H1 (cell line): ENCODE data around the gene DDX42. TPM values are rescaled to one million over a fixed set of nuclear protein-coding genes. Genes with fewer than 3 reads are reported as not detected.

Experiments used
- CTCF ChIA-PET: fragments of 300-600 bp; sonication (Branson Sonifier 250); formaldehyde crosslinking; loops from one replicate; lab custom pipeline; 2021; ENCODE audit not compliant: partially characterized antibody; lab: Charles Lee
- POLR2A ChIA-PET: fragments of 300-600 bp; sonication (Branson Sonifier 250); formaldehyde crosslinking; loops from one replicate; lab custom pipeline; 2021; ENCODE audit warnings: inconsistent platforms; ENCODE audit not compliant: partially characterized antibody; lab: Charles Lee
- DNase-seq, 2 experiments: peaks; one replicate each; pipeline versions ENCODE4 v3.0.0 to v3.0.0-alpha.2; 2010 to 2022; ENCODE audit warnings: low spot score in 2 of 2, low read depth in 1 of 2, mixed read lengths in 1 of 2
- FAIRE-seq: peaks from 2 replicates; lab custom pipeline; 2011; peaks lifted over from hg19 to GRCh38; lab: Jason Lieb, UNC
- H2AFZ ChIP-seq: 2 replicates; pipeline ENCODE4 v1.8.1; 2012; ENCODE audit warnings: low read length, inconsistent platforms
- H2AK5ac ChIP-seq: 2 replicates; pipeline ENCODE4 v1.6.1; 2013; ENCODE audit warnings: low read depth, low read length
- H2BK120ac ChIP-seq: replicated peaks from 2 replicates; pipeline ENCODE3; 2013; ENCODE audit warnings: low read depth, low read length, inconsistent platforms
- H2BK12ac ChIP-seq: 2 replicates; pipeline ENCODE4 v1.6.1; 2013; ENCODE audit warnings: low read depth, low read length
- H2BK15ac ChIP-seq: 2 replicates; pipeline ENCODE4 v1.6.1; 2013; ENCODE audit warnings: low read length
- H2BK20ac ChIP-seq: 2 replicates; pipeline ENCODE4 v1.6.1; 2013; ENCODE audit warnings: low read length
- H2BK5ac ChIP-seq: 2 replicates; pipeline ENCODE4 v1.6.1; 2013; ENCODE audit warnings: low read depth, low read length
- H3K14ac ChIP-seq: 2 replicates; pipeline ENCODE4 v1.6.1; 2013; ENCODE audit warnings: inconsistent platforms; ENCODE audit not compliant: insufficient read length
- H3K18ac ChIP-seq: 2 replicates; pipeline ENCODE4 v1.6.1; 2013; ENCODE audit warnings: low read length; ENCODE audit errors: extremely low read depth
- H3K23ac ChIP-seq: 2 replicates; pipeline ENCODE4 v1.6.1; 2013; ENCODE audit warnings: inconsistent platforms; ENCODE audit not compliant: insufficient read length
- H3K23me2 ChIP-seq: 2 replicates; pipeline ENCODE4 v1.6.1; 2013; ENCODE audit warnings: low read depth, low read length
- H3K27ac ChIP-seq: 2 replicates; pipeline ENCODE4 v1.6.1; 2011; ENCODE audit warnings: low read depth, low read length, inconsistent platforms
- H3K27me3 ChIP-seq, 4 experiments: replicated peaks in 1 of 4; 1 replicate in 1 of 4; 2 replicates in 3 of 4; pipeline versions ENCODE4 v1.6.1 to v1.8.1; 2011 to 2013; ENCODE audit warnings: low read length in 3 of 4, mild to moderate bottlenecking in 3 of 4, inconsistent platforms in 2 of 4, mixed read lengths in 2 of 4, moderate library complexity in 1 of 4; ENCODE audit not compliant: control insufficient read depth in 3 of 4, insufficient read depth in 3 of 4; ENCODE audit errors: extremely low read depth in 1 of 4
- H3K36me3 ChIP-seq, 4 experiments: 2 replicates each; pipeline versions ENCODE4 v1.6.1 to v1.8.1; 2011 to 2013; ENCODE audit warnings: mild to moderate bottlenecking in 4 of 4, low read length in 3 of 4, moderate library complexity in 2 of 4, control low read depth in 1 of 4, inconsistent platforms in 1 of 4; ENCODE audit not compliant: insufficient read depth in 4 of 4, control insufficient read depth in 2 of 4
- H3K4ac ChIP-seq: replicated peaks from 2 replicates; pipeline ENCODE3; 2013; ENCODE audit warnings: low read length, low read depth, mixed read lengths, inconsistent platforms; ENCODE audit not compliant: insufficient read length
- H3K4me1 ChIP-seq, 4 experiments: replicated peaks in 1 of 4; 1 replicate in 1 of 4; 2 replicates in 3 of 4; pipeline versions ENCODE4 v1.6.1 to v1.8.1; 2011 to 2013; ENCODE audit warnings: low read length in 3 of 4, inconsistent platforms in 2 of 4, mixed read lengths in 1 of 4; ENCODE audit not compliant: insufficient read depth in 4 of 4, control insufficient read depth in 3 of 4
- H3K4me2 ChIP-seq, 2 experiments: 2 replicates each; pipeline versions ENCODE4 v1.6.1 to v1.8.1; 2011 to 2013; ENCODE audit warnings: low read depth in 2 of 2, low read length in 2 of 2, control low read depth in 1 of 2, inconsistent platforms in 1 of 2, mild to moderate bottlenecking in 1 of 2; ENCODE audit not compliant: insufficient read depth in 1 of 2
- H3K4me3 ChIP-seq, 4 experiments: fragments of 200-600, 300-600 bp in 1 of 4; sonication (generic), shearing (Covaris generic), sonication (Bioruptor Twin) in 1 of 4; 2 replicates each; pipeline versions ENCODE4 v1.5.1 to v1.8.1; 2011 to 2016; ENCODE audit warnings: low read length in 4 of 4, low read depth in 3 of 4, control low read depth in 2 of 4, inconsistent platforms in 2 of 4, mild to moderate bottlenecking in 2 of 4, mixed read lengths in 1 of 4, moderate library complexity in 1 of 4; ENCODE audit not compliant: insufficient read depth in 2 of 4; ENCODE audit errors: extremely low read depth in 1 of 4
- H3K56ac ChIP-seq: replicated peaks from 2 replicates; pipeline ENCODE3; 2013; ENCODE audit warnings: low read depth, mild to moderate bottlenecking, mixed read lengths, low read length, inconsistent platforms; ENCODE audit not compliant: insufficient read length
- H3K79me1 ChIP-seq: 2 replicates; pipeline ENCODE4 v1.6.1; 2013; ENCODE audit warnings: low read depth, low read length, control low read depth
- H3K79me2 ChIP-seq, 2 experiments: 2 replicates each; pipeline versions ENCODE4 v1.6.1 to v1.8.1; 2012 to 2013; ENCODE audit warnings: low read length in 2 of 2, mild to moderate bottlenecking in 2 of 2, inconsistent platforms in 1 of 2; ENCODE audit not compliant: insufficient read depth in 2 of 2, control insufficient read depth in 1 of 2
- H3K9ac ChIP-seq, 4 experiments: replicated peaks in 1 of 4; 1 replicate in 1 of 4; 2 replicates in 3 of 4; pipeline versions ENCODE4 v1.6.1 to v1.8.1; 2011 to 2013; ENCODE audit warnings: low read depth in 3 of 4, low read length in 3 of 4, control low read depth in 2 of 4, mild to moderate bottlenecking in 2 of 4, moderate library complexity in 2 of 4, inconsistent platforms in 1 of 4; ENCODE audit errors: extremely low read depth in 1 of 4
- H3K9me3 ChIP-seq, 2 experiments: 2 replicates each; pipeline versions ENCODE4 v1.6.1 to v1.8.1; 2012 to 2013; ENCODE audit warnings: mild to moderate bottlenecking in 2 of 2, moderate library complexity in 2 of 2, control low read depth in 1 of 2, inconsistent platforms in 1 of 2, low read depth in 1 of 2, low read length in 1 of 2, mixed read lengths in 1 of 2; ENCODE audit not compliant: insufficient read depth in 2 of 2
- H4K20me1 ChIP-seq, 2 experiments: replicated peaks in 1 of 2; 2 replicates each; pipeline versions ENCODE3 to v1.8.1; 2011 to 2013; ENCODE audit warnings: inconsistent platforms in 2 of 2, low read length in 2 of 2, mild to moderate bottlenecking in 1 of 2; ENCODE audit not compliant: insufficient read depth in 2 of 2, control insufficient read depth in 1 of 2
- H4K5ac ChIP-seq: 2 replicates; pipeline ENCODE4 v1.6.1; 2013; ENCODE audit warnings: low read length, low read depth, mixed read lengths, inconsistent platforms; ENCODE audit not compliant: insufficient read length
- H4K8ac ChIP-seq: 2 replicates; pipeline ENCODE4 v1.8.0; 2013; ENCODE audit warnings: mild to moderate bottlenecking, moderate library complexity, low read length, inconsistent platforms; ENCODE audit not compliant: insufficient read depth; ENCODE audit errors: extremely low read depth
- H4K91ac ChIP-seq: replicated peaks from 2 replicates; pipeline ENCODE3; 2013; ENCODE audit warnings: low read length, mixed read lengths, inconsistent platforms; ENCODE audit not compliant: insufficient read length
- CHD2 ChIP-seq: IDR thresholded peaks from 2 replicates; pipeline ENCODE4 v1.6.1; 2012; ENCODE audit warnings: low read length, improper control_type of control experiment
- HDAC6 ChIP-seq: IDR thresholded peaks from one replicate; pipeline ENCODE4 v1.7.1; 2012; ENCODE audit warnings: low read depth, mild to moderate bottlenecking, inconsistent platforms, low read length, moderate library complexity
- SP1 ChIP-seq: IDR thresholded peaks from 2 replicates; pipeline ENCODE4 v1.6.1; 2011; ENCODE audit warnings: low read depth, low read length
- SRF ChIP-seq: IDR thresholded peaks from 2 replicates; pipeline ENCODE4 v1.6.1; 2011; ENCODE audit warnings: mild to moderate bottlenecking, low read depth, low read length, moderate library complexity
- TCF12 ChIP-seq: IDR thresholded peaks from 2 replicates; pipeline ENCODE4 v1.6.1; 2011; ENCODE audit warnings: low read depth, mild to moderate bottlenecking, low read length
- USF2 ChIP-seq: IDR thresholded peaks from 2 replicates; pipeline ENCODE4 v1.6.1; 2011; ENCODE audit warnings: low read length, improper control_type of control experiment
- WGBS, 2 experiments: shearing (Covaris generic) in 1 of 2; methylation state at CpG; one replicate each; pipeline versions ENCODE4 v1.1.6 to v1.1.7; 2013 to 2015; ENCODE audit warnings: low lambda C conversion rate in 2 of 2, mixed read lengths in 2 of 2, inconsistent platforms in 1 of 2, low coverage in 1 of 2, missing lambda C conversion rate in 1 of 2; ENCODE audit not compliant: insufficient replicate concordance in 2 of 2, insufficient coverage in 1 of 2, insufficient read length in 1 of 2; ENCODE audit errors: extremely low coverage in 1 of 2, missing lambda C conversion rate in 1 of 2; 5-methylcytosine and 5-hydroxymethylcytosine counted together
- polyA plus RNA-seq, 7 experiments: library from polyadenylated mRNA; depleted of rRNA in 3 of 7; stranded (reverse) in 5 of 7; unstranded in 2 of 7; fragments of >200 nt in 5 of 7; fragments of 200-250 nt in 2 of 7; gene quantifications; 1 replicate in 5 of 7; 2 replicates in 1 of 7; 4 replicates in 1 of 7; pipeline versions ENCODE4 v1.2.1 to v1.2.3, GENCODE V29; 2011 to 2013; ENCODE audit warnings: missing spikeins in 2 of 7, mixed read lengths in 2 of 7
- total RNA-seq: library from RNA; stranded (reverse); fragmentation: NEBNext Ultra II Directional; extraction: Animal tissue kit (Norgen Biotek cat#: 25700); gene quantifications from 2 replicates; pipeline ENCODE4 v1.2.1, GENCODE V29; 2021

The DDX42 gene
- total and polyA plus RNA-seq, 2 of the 8 experiments (the other 6 are each of a cell fraction or from before 2014, with no cell fraction given) = 40.6 to 114 TPM

GRCh38 chr17:63850401-63850800, 76.4 kb downstream of the DDX42 start:
- no peak overlapping the region for H2BK12ac ChIP-seq
- no peak overlapping the region for H3K4me3 ChIP-seq
- CTCF ChIA-PET = interaction anchor here (0.7 to 6.1 kb wide), 3 partner anchors 15 to 749 kb away, joined by 3 to 44 read pairs (median 4); no protein-coding TSS in a partner anchor
- TF ChIP-seq SRF (no peak), TCF12 (no peak), CHD2 (no peak), SP1 (no peak), HDAC6 (no peak), USF2 (no peak)
- WGBS, 2 experiments = 96% methylated on average over 8 of the region's 9 CpGs; no CpG with 5 or more reads in 1 of the 2 experiments
- H2AFZ ChIP-seq = no peak overlapping the region; the same call in 1 of the 2 replicates
- H3K27me3 ChIP-seq = peaks cover 0 to 26% (median 24%) of the 10 kb centered on the region in 4 experiments; a peak in 6 of 7 replicates
- no peak overlapping the region for H2BK20ac ChIP-seq
- no peaks in the 10 kb centered on the region for H3K79me2 ChIP-seq
- H3K14ac ChIP-seq = no peak overlapping the region
- H2BK5ac ChIP-seq = no peak overlapping the region
- H3K27ac ChIP-seq = no peak overlapping the region
- H4K8ac ChIP-seq = no peak overlapping the region
- H3K56ac ChIP-seq = no peak overlapping the region
- H4K20me1 ChIP-seq = no peaks in the 10 kb centered on the region
- H3K23ac ChIP-seq = no peak overlapping the region
- H4K5ac ChIP-seq = no peak overlapping the region
- H2BK15ac ChIP-seq = no peak overlapping the region
- H3K9ac ChIP-seq = no peak overlapping the region
- H2AK5ac ChIP-seq = no peak overlapping the region
- H3K9me3 ChIP-seq = peaks cover 4 to 9% of the 10 kb centered on the region in 2 experiments; a peak in 3 of 4 replicates
- H3K18ac ChIP-seq = no peak overlapping the region
- no peak for FAIRE-seq
- H3K23me2 ChIP-seq = peaks cover 2% of the 10 kb centered on the region
- H3K36me3 ChIP-seq = no peaks in the 10 kb centered on the region
- no peak overlapping the region for H4K91ac ChIP-seq
- no peaks in the 10 kb centered on the region for H3K4me1 ChIP-seq
- no peak overlapping the region for H2BK120ac ChIP-seq
- H3K4me2 ChIP-seq = no peak overlapping the region
- POLR2A ChIA-PET = interaction anchor here (1.3 kb wide), 1 partner anchor 8 kb away, joined by 3 read pairs; no protein-coding TSS in a partner anchor
- no peak overlapping the region for H3K4ac ChIP-seq
- no peaks in the 10 kb centered on the region for H3K79me1 ChIP-seq
- no peak for DNase-seq
